Measurements from ENCODE around the gene TKTL1. TPM values are rescaled to one million over a fixed set of nuclear protein-coding genes. Genes with fewer than 3 reads are reported as not detected.

The TKTL1 gene
- total and polyA plus RNA-seq, 2 of the 4 experiments (the other 2 are of a cell fraction) = not detected

- no peak overlapping the region for H2BK20ac ChIP-seq (ENCODE audit: low read depth, low read length)
- no TSS peak for BruUV-seq (replicated peaks)
These were observed 10.1 kb downstream of the TKTL1 start for GRCh38 chrX:154305541-154306205.

More at GRCh38 chrX:154305541-154306205, 10.1 kb downstream of the TKTL1 start:
- Histone ChIP-seq H3K4me2 (ENCODE audit: low read depth, low read length) (no peak overlapping the region), H4K5ac (ENCODE audit: low read depth, low read length) (no peak overlapping the region), H3K9ac (ENCODE audit: low read depth, low read length) (no peak overlapping the region), H2AK9ac (replicated peaks; ENCODE audit: low read depth, low read length, poor library complexity) (no peak overlapping the region), H3K56ac (ENCODE audit: extremely low read depth, insufficient read depth, low read length) (no peak overlapping the region), H3K9me1 (ENCODE audit: insufficient read depth, low read length) (no peaks in the 10 kb centered on the region; the same call in 1 of the 2 replicates), H4K20me1 (ENCODE audit: insufficient read depth, low read length) (no peaks in the 10 kb centered on the region), H3K18ac (ENCODE audit: low read depth, low read length) (no peak overlapping the region), H3K27me3 (ENCODE audit: control insufficient read depth, insufficient read depth, low read length) (peaks cover 2% of the 10 kb centered on the region), H3K9me3 (ENCODE audit: control insufficient read depth, insufficient read depth, low read length) (no peaks in the 10 kb centered on the region), H3K14ac (replicated peaks; ENCODE audit: low read depth, low read length) (no peak overlapping the region), H3K23ac (ENCODE audit: low read depth, low read length) (no peak overlapping the region), H3K36me3 (ENCODE audit: control insufficient read depth, insufficient read depth, low read length) (no peaks in the 10 kb centered on the region), H2AK5ac (ENCODE audit: low read depth, low read length) (no peak overlapping the region), H3K79me1 (ENCODE audit: low read depth in 1 of 2, low read length in 2 of 2) (no peaks in the 10 kb centered on the region), H3K27ac (ENCODE audit: insufficient read depth, low read length) (no peak overlapping the region), H4K8ac (ENCODE audit: low read depth in 2 of 2, low read length in 2 of 2) (no peak overlapping the region), H3K4me1 (ENCODE audit: control insufficient read depth, insufficient read depth, low read length) (no peaks in the 10 kb centered on the region), H3K4ac (ENCODE audit: low read depth, low read length) (no peak overlapping the region), H2AFZ (replicated peaks; ENCODE audit: low read length, poor library complexity) (no peak overlapping the region), H2BK15ac (ENCODE audit: low read depth, low read length) (no peak overlapping the region), H3K4me3 (ENCODE audit: insufficient read depth, low read depth, low read length) (no peak overlapping the region), H2BK120ac (ENCODE audit: low read depth, low read length) (no peak overlapping the region), H2BK5ac (ENCODE audit: low read depth, low read length, poor library complexity, severe bottlenecking) (no peak overlapping the region), H4K91ac (ENCODE audit: insufficient read depth, low read depth, low read length) (no peak overlapping the region)
- CTCF ChIA-PET = no interaction called here
- TF ChIP-seq ELK1 (IDR thresholded peaks at IDR 0.05; ENCODE audit: borderline replicate concordance, low read depth, low read length) = no peak
- DNase-seq = no peak
- dilution Hi-C loops (cut with HindIII; ENCODE audit: low sequenced_read_pairs, unreplicated experiment) (no loop called here), intact Hi-C loops (cut with micrococcal nuclease) (no loop called here), in situ Hi-C loops (cut with MboI; ENCODE audit: low sequenced_read_pairs) (no loop called here)
- WGBS, 2 experiments (ENCODE audit: extremely low coverage in 2 of 2, insufficient read length in 1 of 2) = 0% methylated on average over 1 of the region's 11 CpGs; no CpG with 5 or more reads in 1 of the 2 experiments
- no peak for ATAC-seq (ENCODE audit: low read depth)
- POLR2A ChIA-PET (ENCODE audit: unreplicated experiment) = no interaction called here
